GM12878 (cell line): ENCODE data around the gene DNMT3A.

Experiments used
- CHD1 ChIP-seq: IDR thresholded peaks from 2 replicates; pipeline ENCODE4 v1.6.1; 2012; ENCODE audit warnings: low read depth, low read length, improper control_type of control experiment
- CREB1 ChIP-seq: IDR thresholded peaks from 2 replicates; pipeline ENCODE4 v1.6.1; 2012; ENCODE audit warnings: low read depth, mild to moderate bottlenecking, inconsistent platforms
- CTCF ChIP-seq, 3 experiments: IDR thresholded peaks in 2 of 3; conservative IDR thresholded peaks in 1 of 3; 2 replicates each; pipeline ENCODE4 v1.5.1; 2011; ENCODE audit warnings: low read depth in 3 of 3, low read length in 3 of 3, mild to moderate bottlenecking in 3 of 3, control low read depth in 2 of 3, moderate library complexity in 2 of 3, inconsistent platforms in 1 of 3, mixed read lengths in 1 of 3; ENCODE audit not compliant: control insufficient read depth in 2 of 3, insufficient read depth in 1 of 3; ENCODE audit errors: extremely low read depth in 1 of 3
- EZH2 ChIP-seq: IDR thresholded peaks from 2 replicates; pipeline ENCODE4 v1.6.1; 2012; ENCODE audit warnings: low read depth, mild to moderate bottlenecking, control low read depth, inconsistent platforms, low read length, borderline replicate concordance; ENCODE audit not compliant: control insufficient read depth
- FOS ChIP-seq: IDR thresholded peaks from 3 replicates; pipeline ENCODE4 v1.6.1; 2011; ENCODE audit warnings: borderline replicate concordance; ENCODE audit not compliant: insufficient read length; ENCODE audit errors: extremely low read depth
- POLR2AphosphoS2 ChIP-seq: IDR thresholded peaks from 2 replicates; pipeline ENCODE4 v1.6.1; 2011; ENCODE audit warnings: low read depth, mild to moderate bottlenecking, low read length, improper control_type of control experiment, moderate library complexity
- RAD21 ChIP-seq: IDR thresholded peaks from 2 replicates; pipeline ENCODE4 v1.6.1; 2011; ENCODE audit warnings: mild to moderate bottlenecking, low read depth, low read length, moderate library complexity; ENCODE audit not compliant: insufficient read depth
- REST ChIP-seq: IDR thresholded peaks from 2 replicates; pipeline ENCODE4 v1.6.1; 2012; ENCODE audit warnings: mild to moderate bottlenecking, low read depth, low read length
- SIN3A ChIP-seq: IDR thresholded peaks from 2 replicates; pipeline ENCODE4 v1.6.1; 2012; ENCODE audit warnings: low read depth, low read length, improper control_type of control experiment
- SKIL ChIP-seq: fragments of 450-650 bp; IDR thresholded peaks from 2 replicates; pipeline ENCODE4 v1.6.1; 2017; ENCODE audit warnings: mild to moderate bottlenecking, low read depth, inconsistent platforms; ENCODE audit not compliant: poor library complexity, severe bottlenecking
- SMAD1 ChIP-seq: fragments of 450-650 bp; IDR thresholded peaks from 2 replicates; pipeline ENCODE4 v1.6.1; 2018; ENCODE audit warnings: mild to moderate bottlenecking, low read depth; ENCODE audit not compliant: partially characterized antibody
- USF2 ChIP-seq: IDR thresholded peaks from 2 replicates; pipeline ENCODE4 v1.6.1; 2011; ENCODE audit warnings: low read depth, low read length, improper control_type of control experiment, borderline replicate concordance
- ZSCAN29 ChIP-seq: fragments of 450-650 bp; IDR thresholded peaks from 2 replicates; pipeline ENCODE4 v1.6.1; 2017; ENCODE audit warnings: mild to moderate bottlenecking, moderate library complexity

- TF ChIP-seq REST (no peak), ZSCAN29 (no peak), POLR2AphosphoS2 (no peak), RAD21 (no peak), CTCF (IDR thresholded peaks at IDR 0.05 in 2 of 3, conservative IDR thresholded peaks at IDR 0.05 in 1 of 3; ENCODE audit: control insufficient read depth in 2 of 3, extremely low read depth in 1 of 3, insufficient read depth in 1 of 3, low read depth in 3 of 3, low read length in 3 of 3) (no peak), EZH2 (no peak), USF2 (no peak), SIN3A (no peak), SKIL (no peak), CREB1 (no peak), FOS (no peak), CHD1 (no peak), SMAD1 (no peak)
These were observed 1.9 kb downstream of the DNMT3A start for GRCh38 chr2:25339791-25340180.
